T-helper 1 cell treated with Interleukin-12 subunit alpha and Interleukin-12 subunit beta and Interleukin-4 antibody, amounts not matched to agents 30 μg/mL and 1 μg/mL, for 36 hours (primary cell): Measurements from ENCODE around the gene SV2C.

Source experiments
- H3K27ac Mint-ChIP-seq: one replicate; pipeline ENCODE4 v1.8.0; 2021; ENCODE audit warnings: mild to moderate bottlenecking, mixed read lengths
- H3K27me3 Mint-ChIP-seq: one replicate; pipeline ENCODE4 v1.8.0; 2021; ENCODE audit warnings: low read depth, mixed read lengths
- H3K36me3 Mint-ChIP-seq: one replicate; pipeline ENCODE4 v1.8.0; 2021; ENCODE audit warnings: low read depth, mixed read lengths
- H3K4me1 Mint-ChIP-seq: one replicate; pipeline ENCODE4 v1.8.0; 2021; ENCODE audit warnings: low read depth, mixed read lengths
- H3K4me3 Mint-ChIP-seq: one replicate; pipeline ENCODE4 v1.8.0; 2021; ENCODE audit warnings: mild to moderate bottlenecking, moderate library complexity, mixed read lengths
- H3K9me3 Mint-ChIP-seq: one replicate; pipeline ENCODE4 v1.8.0; 2021; ENCODE audit warnings: mixed read lengths

The SV2C gene

DNA sequence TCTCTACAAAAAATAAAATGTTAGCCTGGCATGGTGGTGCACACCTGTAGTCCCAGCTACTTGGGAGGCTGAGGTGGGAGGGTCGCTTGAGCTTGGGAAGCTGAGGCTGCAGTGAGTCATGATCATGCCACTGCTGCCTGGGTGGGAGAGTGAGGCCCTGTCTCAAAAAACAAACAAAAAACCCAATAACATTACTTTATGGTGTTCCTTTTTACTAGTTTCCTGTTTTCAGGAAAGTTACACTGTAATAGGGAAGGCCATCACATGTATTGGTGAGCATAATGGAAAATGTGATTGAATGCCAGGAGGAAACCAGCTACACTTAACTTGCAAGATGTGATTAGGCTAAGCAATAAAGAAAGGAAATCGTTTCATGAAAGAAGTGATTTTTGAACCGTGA, 42.7 kb downstream of the SV2C start:
- H3K4me3 Mint-ChIP-seq, result no peak overlapping the region
- H3K9me3 Mint-ChIP-seq, result no peaks in the 10 kb centered on the region
- H3K36me3 Mint-ChIP-seq, result no peaks in the 10 kb centered on the region
- no peak overlapping the region for H3K27ac Mint-ChIP-seq
- H3K27me3 Mint-ChIP-seq, result peaks cover 9% of the 10 kb centered on the region
- no peaks in the 10 kb centered on the region for H3K4me1 Mint-ChIP-seq

DNA sequence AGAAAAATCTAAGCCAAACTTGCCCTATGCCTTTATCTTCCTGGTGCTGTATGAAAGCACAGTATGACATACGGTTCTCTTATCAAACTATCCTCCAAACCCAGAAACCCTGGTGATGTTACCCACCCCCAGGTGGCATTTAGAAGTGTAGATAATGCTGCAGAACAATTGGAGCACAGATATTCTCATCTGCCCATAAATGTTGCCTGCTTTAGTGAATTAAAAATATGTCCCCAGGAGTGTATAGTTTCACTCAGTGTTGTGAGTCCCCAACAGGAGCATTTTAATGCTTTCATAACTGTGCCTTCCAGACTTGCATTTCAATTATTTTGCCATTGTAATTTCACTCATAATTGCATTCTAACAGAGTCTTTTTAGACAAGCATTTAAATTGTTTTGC, 50.8 kb downstream of the SV2C start:
- Mint-ChIP-seq H3K36me3 (no peaks in the 10 kb centered on the region), H3K4me3 (no peak overlapping the region), H3K4me1 (no peaks in the 10 kb centered on the region), H3K27me3 (peaks cover 41% of the 10 kb centered on the region), H3K27ac (no peak overlapping the region), H3K9me3 (no peaks in the 10 kb centered on the region)

DNA sequence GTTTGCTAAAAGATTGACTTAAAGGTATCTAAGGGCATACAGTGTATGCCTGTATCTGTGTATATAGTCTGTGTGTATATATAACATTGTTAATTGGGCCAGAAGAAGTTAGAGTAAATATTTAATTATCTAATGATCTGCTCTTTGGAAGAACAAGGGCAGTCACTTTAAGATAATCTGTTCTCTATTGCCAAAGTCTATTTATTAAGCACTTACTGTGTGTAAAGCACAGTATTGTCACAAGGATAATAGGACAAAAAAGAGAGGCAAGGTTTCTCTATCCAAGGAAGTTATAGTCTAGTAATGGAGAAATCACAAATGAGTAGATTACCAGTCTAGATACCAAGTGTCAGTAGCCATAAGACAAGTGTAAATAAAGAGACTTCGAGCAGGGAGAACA, 51.5 kb downstream of the SV2C start:
- Mint-ChIP-seq H3K27ac (no peak overlapping the region), H3K9me3 (no peaks in the 10 kb centered on the region), H3K36me3 (no peaks in the 10 kb centered on the region), H3K4me3 (no peak overlapping the region), H3K27me3 (peaks cover 41% of the 10 kb centered on the region), H3K4me1 (no peaks in the 10 kb centered on the region)

DNA sequence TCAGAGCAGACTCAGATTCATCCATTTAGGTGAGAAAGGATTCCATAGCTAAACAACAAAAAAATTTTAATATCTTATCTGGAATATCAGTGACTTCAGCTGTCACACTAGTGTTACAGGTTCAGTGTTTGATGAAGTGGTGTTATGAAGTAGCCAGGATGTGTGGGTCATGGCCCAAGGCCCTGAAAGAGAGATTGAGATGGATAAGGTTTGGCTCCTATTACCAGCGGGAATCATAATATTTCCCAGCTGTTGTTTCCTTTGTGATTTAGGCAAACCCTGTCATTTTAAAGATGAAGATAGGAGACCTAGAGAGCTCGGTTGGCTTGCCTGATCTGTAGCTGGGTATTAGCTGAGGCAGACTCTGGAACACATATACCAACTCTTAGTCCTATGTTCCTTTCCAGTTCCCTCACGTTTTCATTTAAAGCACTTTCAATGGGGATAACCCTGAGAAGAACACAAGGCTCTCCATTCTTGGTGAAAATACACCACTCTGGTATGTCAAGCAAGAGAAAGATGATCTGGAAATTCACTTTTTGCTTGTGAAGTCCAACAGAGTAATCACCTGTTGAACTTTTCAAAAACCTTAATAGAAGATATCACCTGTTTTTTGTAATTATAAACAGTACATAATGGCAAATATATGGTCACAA, 54.8 kb downstream of the SV2C start:
- Mint-ChIP-seq H3K4me3 (no peak overlapping the region), H3K9me3 (no peaks in the 10 kb centered on the region), H3K36me3 (no peaks in the 10 kb centered on the region), H3K27me3 (peaks cover 27% of the 10 kb centered on the region), H3K27ac (no peak overlapping the region), H3K4me1 (no peaks in the 10 kb centered on the region)

DNA sequence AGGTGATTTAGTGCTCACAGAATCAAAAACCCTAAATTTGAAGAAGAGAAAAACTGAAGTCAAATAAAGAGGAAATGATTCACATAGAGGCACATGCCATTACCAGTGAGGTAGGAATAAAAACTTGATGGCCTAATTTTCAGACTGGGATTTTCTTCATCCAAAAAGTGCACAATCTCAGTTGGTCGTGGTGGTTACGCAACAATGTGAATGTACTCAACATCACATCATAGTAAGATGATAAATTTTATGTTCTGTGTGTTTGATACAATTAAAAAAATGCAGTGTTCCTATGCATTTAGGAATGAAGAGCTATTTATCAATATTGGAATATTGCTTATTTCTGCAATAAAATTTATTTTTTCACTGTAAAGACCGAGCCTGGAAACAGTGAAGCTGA, 60.7 kb downstream of the SV2C start:
- H3K4me1 Mint-ChIP-seq, result no peaks in the 10 kb centered on the region
- H3K36me3 Mint-ChIP-seq, result no peaks in the 10 kb centered on the region

DNA sequence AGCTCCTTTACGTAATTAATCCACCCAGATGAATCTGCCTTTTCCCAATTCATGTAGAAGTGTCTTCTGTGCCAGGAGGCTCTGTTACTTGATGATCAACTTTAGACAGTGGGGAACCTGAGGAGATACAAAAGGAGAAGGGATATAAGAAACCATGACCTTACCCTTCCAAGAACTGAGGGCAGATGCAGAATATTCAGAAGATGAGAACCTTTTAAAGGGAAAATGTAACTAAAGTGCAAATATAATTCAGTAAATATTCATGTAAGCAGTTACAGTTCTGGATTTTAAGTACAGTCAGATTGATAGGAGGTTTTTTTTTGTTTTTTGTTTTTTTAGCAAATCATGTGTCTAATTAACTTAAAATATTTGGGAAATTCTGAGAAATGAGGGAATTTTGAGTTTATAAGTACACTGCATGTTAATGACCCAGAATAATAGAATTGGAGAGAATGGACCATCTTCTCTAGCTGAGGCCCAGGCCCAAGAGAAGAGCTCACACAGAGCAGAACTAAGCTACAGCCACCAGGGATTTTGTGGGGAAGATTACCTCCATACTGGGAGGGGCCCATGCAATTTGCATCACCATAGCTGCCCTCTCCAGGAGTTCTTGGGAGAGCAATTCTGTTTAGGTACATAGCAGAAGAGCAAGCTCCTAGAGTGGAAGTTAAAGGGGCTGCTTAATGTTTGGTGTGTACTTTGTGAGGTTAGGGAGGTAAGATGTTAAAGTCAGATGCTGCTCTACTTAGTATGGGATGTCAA, 61.5 kb downstream of the SV2C start:
- H3K27me3 Mint-ChIP-seq, result peaks cover 8% of the 10 kb centered on the region
- H3K27ac Mint-ChIP-seq, result no peak overlapping the region
- H3K4me1 Mint-ChIP-seq, result no peaks in the 10 kb centered on the region
- H3K9me3 Mint-ChIP-seq, result no peaks in the 10 kb centered on the region
- H3K36me3 Mint-ChIP-seq, result no peaks in the 10 kb centered on the region
- no peak overlapping the region for H3K4me3 Mint-ChIP-seq

More for the DNA sequence above, 60.7 kb downstream of the SV2C start:
- Mint-ChIP-seq H3K27ac (no peak overlapping the region), H3K27me3 (peaks cover 8% of the 10 kb centered on the region), H3K9me3 (no peaks in the 10 kb centered on the region), H3K4me3 (no peak overlapping the region)

DNA sequence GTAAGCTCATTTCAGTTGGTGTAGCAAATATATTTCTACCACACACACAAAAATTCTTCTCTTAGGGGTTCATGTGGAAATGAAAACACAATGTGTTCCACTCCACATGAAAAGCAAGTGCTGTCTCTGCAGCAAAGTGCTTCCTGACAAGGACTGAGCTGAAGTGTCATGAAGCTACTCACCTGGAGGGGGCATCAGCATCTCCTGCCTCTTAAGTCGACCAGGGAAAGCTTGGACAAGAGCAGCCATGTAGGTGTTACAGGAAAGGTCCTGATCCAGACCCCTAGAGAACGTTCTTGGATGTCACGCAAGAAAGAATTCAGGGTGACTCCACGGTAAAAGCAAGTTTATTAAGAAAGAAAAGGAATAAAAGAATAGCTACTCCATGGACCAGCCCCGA, 62.8 kb downstream of the SV2C start:
- H3K27me3 Mint-ChIP-seq, result peaks cover 9% of the 10 kb centered on the region
- H3K4me3 Mint-ChIP-seq, result no peak overlapping the region
- H3K4me1 Mint-ChIP-seq, result no peaks in the 10 kb centered on the region
- no peaks in the 10 kb centered on the region for H3K36me3 Mint-ChIP-seq
- no peak overlapping the region for H3K27ac Mint-ChIP-seq
- H3K9me3 Mint-ChIP-seq, result no peaks in the 10 kb centered on the region

DNA sequence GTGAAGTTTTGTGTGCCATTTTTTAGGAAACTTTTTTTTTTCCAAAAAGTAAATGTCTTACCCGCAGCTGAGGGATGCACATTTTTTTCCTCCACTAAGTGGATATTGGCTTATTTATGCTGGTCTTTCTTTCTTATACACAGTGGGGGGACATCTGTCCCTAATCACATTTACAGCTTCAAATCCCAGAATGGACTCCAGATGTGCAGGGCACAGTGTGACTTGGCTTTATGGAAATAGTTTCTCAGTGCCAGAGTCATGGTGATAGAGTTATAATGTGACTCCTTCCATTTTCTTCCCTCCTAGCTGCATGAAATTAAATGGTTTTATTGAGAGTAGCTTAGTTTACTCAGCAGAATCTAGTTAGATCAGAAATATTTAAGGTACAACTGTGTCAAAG, 66.5 kb downstream of the SV2C start:
- H3K9me3 Mint-ChIP-seq, result no peaks in the 10 kb centered on the region

DNA sequence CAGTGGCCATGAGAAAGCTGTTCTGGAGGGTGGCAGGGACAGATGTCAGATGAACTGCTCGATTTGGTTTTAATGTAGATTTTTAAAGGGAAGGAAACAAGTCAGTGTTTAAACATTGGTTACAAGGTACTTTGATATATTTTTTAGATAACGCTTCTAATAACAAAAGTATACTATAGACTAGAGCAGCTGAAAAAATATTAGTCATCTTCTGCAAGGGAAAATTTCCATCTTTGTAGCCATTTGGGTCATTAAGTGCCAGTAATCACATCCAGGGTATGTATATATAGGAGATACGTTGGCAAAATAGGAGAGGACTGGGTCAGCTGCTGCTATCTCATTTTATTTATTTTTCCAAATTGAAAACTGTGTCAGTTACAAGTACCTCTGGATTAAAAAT, 69.0 kb downstream of the SV2C start:
- no peak overlapping the region for H3K4me3 Mint-ChIP-seq
- no peaks in the 10 kb centered on the region for H3K4me1 Mint-ChIP-seq
- H3K9me3 Mint-ChIP-seq, result no peaks in the 10 kb centered on the region
- H3K36me3 Mint-ChIP-seq, result no peaks in the 10 kb centered on the region
- peaks cover 25% of the 10 kb centered on the region for H3K27me3 Mint-ChIP-seq
- no peak overlapping the region for H3K27ac Mint-ChIP-seq

More for the DNA sequence above, 66.5 kb downstream of the SV2C start:
- no peaks in the 10 kb centered on the region for H3K4me1 Mint-ChIP-seq
- no peak overlapping the region for H3K4me3 Mint-ChIP-seq
- peaks cover 7% of the 10 kb centered on the region for H3K27me3 Mint-ChIP-seq
- no peaks in the 10 kb centered on the region for H3K36me3 Mint-ChIP-seq
- H3K27ac Mint-ChIP-seq, result no peak overlapping the region

DNA sequence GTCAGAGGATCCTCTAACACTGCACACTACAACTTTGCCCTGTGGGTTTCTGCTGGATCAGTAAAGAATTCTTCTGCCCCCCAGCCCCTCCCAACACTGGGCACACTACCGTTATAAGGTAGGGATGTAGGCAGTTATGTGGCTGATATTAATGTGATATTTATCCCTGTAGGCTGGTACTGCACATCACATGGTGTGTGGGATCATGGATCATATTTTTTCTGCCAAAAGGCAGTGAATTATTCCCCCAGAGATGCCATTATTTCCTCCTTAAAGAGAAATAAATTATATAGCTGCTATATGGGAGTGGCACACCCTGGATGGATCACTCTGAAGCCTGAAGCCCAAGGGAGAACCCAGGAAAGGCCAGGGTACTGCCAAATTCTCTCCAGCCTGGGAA, 69.5 kb downstream of the SV2C start:
- no peak overlapping the region for H3K27ac Mint-ChIP-seq
- peaks cover 28% of the 10 kb centered on the region for H3K27me3 Mint-ChIP-seq
- no peaks in the 10 kb centered on the region for H3K9me3 Mint-ChIP-seq
- H3K4me1 Mint-ChIP-seq, result no peaks in the 10 kb centered on the region
- no peak overlapping the region for H3K4me3 Mint-ChIP-seq
- no peaks in the 10 kb centered on the region for H3K36me3 Mint-ChIP-seq

DNA sequence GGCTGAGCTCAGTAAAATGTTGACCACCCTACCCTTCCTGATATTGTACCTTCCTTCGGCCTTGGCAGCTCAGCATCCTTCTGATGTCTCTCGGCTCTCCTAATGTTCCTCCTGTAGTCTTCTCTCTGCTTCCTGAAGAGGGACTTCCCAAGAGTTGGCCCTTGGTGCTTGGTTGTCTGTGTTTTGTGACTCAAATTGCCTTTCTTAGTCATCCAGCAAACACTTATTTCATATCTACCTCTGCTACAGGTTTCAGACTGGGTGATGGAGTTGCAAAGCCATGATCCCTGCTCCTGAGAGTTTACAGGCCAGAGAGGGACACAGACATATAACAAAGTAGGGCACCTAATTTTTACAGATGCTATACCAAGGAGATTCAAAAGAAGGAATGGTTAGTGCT, 70.1 kb downstream of the SV2C start:
- no peaks in the 10 kb centered on the region for H3K36me3 Mint-ChIP-seq
- no peak overlapping the region for H3K4me3 Mint-ChIP-seq
- peaks cover 28% of the 10 kb centered on the region for H3K27me3 Mint-ChIP-seq
- H3K27ac Mint-ChIP-seq, result no peak overlapping the region
- H3K9me3 Mint-ChIP-seq, result no peaks in the 10 kb centered on the region
- no peaks in the 10 kb centered on the region for H3K4me1 Mint-ChIP-seq

DNA sequence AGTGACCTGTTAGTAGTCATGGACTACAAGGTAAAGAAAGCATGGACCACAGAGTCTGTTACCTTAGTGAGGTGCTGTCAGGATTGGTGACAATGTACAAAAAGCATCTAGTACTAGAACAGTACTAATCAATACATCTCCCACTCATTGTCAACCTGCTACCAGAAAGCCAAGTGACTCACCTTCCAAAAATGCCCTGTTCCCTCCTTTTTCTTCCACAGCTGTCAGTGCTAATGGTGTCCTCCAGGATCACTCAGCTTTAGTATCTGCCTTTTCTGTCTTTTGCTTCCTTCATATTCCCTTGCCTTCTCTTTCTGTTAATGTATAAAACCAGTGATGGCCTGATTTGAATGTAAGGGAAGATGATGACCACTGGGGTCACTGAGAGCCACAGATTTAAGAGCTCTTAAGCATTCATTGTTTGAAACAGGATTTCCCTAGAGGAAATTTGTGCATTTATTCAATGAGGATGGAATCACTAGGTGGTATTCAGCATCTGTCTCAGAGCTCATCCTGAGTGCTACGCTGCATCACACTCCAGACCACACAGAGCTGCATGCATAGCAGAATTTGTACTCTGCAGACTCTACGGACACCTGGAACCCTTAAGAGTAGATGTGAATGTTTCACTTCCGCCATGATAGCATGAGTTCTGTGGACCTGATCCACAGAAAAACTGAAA, 71.0 kb downstream of the SV2C start:
- no peaks in the 10 kb centered on the region for H3K4me1 Mint-ChIP-seq
- H3K9me3 Mint-ChIP-seq, result no peaks in the 10 kb centered on the region
- H3K27ac Mint-ChIP-seq, result no peak overlapping the region
- no peaks in the 10 kb centered on the region for H3K36me3 Mint-ChIP-seq
- H3K4me3 Mint-ChIP-seq, result no peak overlapping the region
- peaks cover 28% of the 10 kb centered on the region for H3K27me3 Mint-ChIP-seq

DNA sequence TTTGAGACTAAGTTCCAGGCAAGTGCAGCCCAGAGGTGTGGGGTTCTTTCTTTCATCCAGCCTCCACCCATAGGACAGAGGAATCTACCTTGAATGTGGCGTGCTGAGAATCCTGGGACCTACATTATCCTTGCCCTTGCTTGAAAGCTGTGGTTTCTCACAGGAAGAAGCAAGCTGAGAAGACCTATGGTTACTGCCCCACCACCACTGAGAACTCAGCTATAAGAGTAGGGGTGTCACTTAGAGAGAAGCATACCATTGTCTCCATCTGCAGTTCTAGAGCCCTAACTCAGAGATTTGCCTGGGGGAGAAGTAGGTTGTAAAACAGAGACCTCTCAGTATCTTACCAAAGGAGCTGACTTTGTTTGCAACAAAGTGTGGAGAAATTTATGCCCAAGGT, 72.4 kb downstream of the SV2C start:
- Mint-ChIP-seq H3K27me3 (peaks cover 31% of the 10 kb centered on the region), H3K4me3 (no peak overlapping the region), H3K4me1 (no peaks in the 10 kb centered on the region), H3K36me3 (no peaks in the 10 kb centered on the region), H3K27ac (no peak overlapping the region), H3K9me3 (no peaks in the 10 kb centered on the region)

DNA sequence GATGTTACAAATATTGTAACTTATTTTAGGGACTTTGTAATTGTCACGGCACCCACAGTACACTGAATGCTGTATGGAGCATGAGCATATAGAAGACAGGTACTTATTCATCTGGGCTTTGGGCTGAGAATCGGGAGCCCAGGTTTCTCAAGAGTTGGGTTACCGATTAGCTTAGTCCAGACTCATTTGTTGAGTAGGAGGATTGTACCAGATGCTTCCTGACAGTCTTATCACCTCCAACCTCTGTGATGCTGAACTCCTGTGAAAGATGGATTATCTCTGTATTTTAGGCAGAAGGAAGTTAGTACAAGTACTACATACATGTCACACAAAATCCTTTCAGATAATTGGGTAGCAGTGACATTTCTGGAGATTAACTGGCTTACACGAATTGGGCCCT, 79.2 kb downstream of the SV2C start:
- H3K27ac Mint-ChIP-seq, result no peak overlapping the region
- no peaks in the 10 kb centered on the region for H3K4me1 Mint-ChIP-seq
- no peaks in the 10 kb centered on the region for H3K36me3 Mint-ChIP-seq
- no peaks in the 10 kb centered on the region for H3K9me3 Mint-ChIP-seq
- H3K4me3 Mint-ChIP-seq, result no peak overlapping the region
- H3K27me3 Mint-ChIP-seq, result peaks cover 19% of the 10 kb centered on the region

DNA sequence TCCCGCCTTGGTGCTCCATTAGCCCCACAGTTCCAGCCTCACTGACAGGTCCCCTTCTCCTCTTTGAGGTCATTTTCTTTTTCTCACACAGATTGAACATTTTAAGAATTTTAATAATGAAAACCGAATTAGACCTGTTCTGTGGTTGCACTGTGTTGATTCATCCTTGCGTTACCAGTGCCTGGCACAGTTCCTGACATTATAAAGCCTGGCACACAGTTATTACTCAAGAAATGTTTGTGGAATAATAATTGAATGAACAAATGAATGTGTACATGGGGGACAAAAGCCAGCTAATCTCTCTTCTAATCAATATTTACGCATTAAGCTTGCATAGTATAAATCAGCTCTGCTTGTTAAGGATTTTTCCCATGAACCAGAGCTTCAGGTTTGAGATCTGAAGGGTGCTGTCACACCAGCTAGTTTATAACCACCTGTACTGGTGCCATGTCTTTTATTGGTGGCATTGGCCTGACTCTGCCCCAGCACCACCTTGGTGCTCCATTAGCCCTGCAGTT, 80.0 kb downstream of the SV2C start:
- no peak overlapping the region for H3K27ac Mint-ChIP-seq
- H3K36me3 Mint-ChIP-seq, result no peaks in the 10 kb centered on the region
- no peak overlapping the region for H3K4me3 Mint-ChIP-seq
- H3K9me3 Mint-ChIP-seq, result no peaks in the 10 kb centered on the region
- peaks cover 20% of the 10 kb centered on the region for H3K27me3 Mint-ChIP-seq
- H3K4me1 Mint-ChIP-seq, result no peaks in the 10 kb centered on the region
